A204.1 (cell line): ENCODE data around the gene NKG7.

Experiments used
- FAIRE-seq: peaks from 2 replicates; lab custom pipeline; 2012; peaks lifted over from hg19 to GRCh38; lab: Jason Lieb, UNC

Gene NKG7

GRCh38 chr19:51337141-51337860, 35.2 kb downstream of the NKG7 start:
- FAIRE-seq = no peak

GRCh38 chr19:51333836-51334460, 38.5 kb downstream of the NKG7 start:
- no peak for FAIRE-seq

- FAIRE-seq = no peak
Measured at GRCh38 chr19:51331716-51332115, 40.7 kb downstream of the NKG7 start.

GRCh38 chr19:51331193-51331592, 41.3 kb downstream of the NKG7 start:
- FAIRE-seq = no peak

- FAIRE-seq = no peak
Measured at GRCh38 chr19:51330366-51330765, 42.1 kb downstream of the NKG7 start.

- no peak for FAIRE-seq
Measured at GRCh38 chr19:51329411-51329810, 43.0 kb downstream of the NKG7 start.

- no peak for FAIRE-seq
Measured at GRCh38 chr19:51327066-51328001, 45.1 kb downstream of the NKG7 start.

- no peak for FAIRE-seq
Measured at GRCh38 chr19:51326216-51327065, 46.0 kb downstream of the NKG7 start.

GRCh38 chr19:51325161-51325976, 47.1 kb downstream of the NKG7 start:
- no peak for FAIRE-seq

- no peak for FAIRE-seq
Measured at GRCh38 chr19:51324167-51324481, 48.3 kb downstream of the NKG7 start.

GRCh38 chr19:51323481-51324166, 48.8 kb downstream of the NKG7 start:
- FAIRE-seq = no peak

GRCh38 chr19:51321799-51322198, 50.7 kb downstream of the NKG7 start:
- FAIRE-seq = no peak
